ENCODE data around the gene NUTF2.
"Not testable (repeated sequence)": the region's sequence is repeated elsewhere in the genome, so short reads cannot be mapped to it uniquely, and the experiment has no call there.

NUTF2 gene

GRCh38 chr16:67888331-67888730 lies 41.6 kb downstream of the NUTF2 start:
- DNase-seq: no peak

GRCh38 chr16:67892375-67892774 lies 45.6 kb downstream of the NUTF2 start:
- DNase-seq: no peak

- peak; percentile 98 for DNase-seq
These were observed 46.4 kb downstream of the NUTF2 start, which contains the start of gene PSKH1 for GRCh38 chr16:67892899-67893742. PSKH1 (plus strand) TSS chr16:67893254; CDS start chr16:67908750, 15,496 bp downstream.

- DNase-seq: peak; percentile 20
These were observed 47.1 kb downstream of the NUTF2 start for GRCh38 chr16:67893743-67894399.

GRCh38 chr16:67897231-67897630 lies 50.5 kb downstream of the NUTF2 start:
- DNase-seq: no peak

- no peak for DNase-seq
These were observed 55.0 kb downstream of the NUTF2 start for GRCh38 chr16:67901734-67902133.

- no peak for DNase-seq
These were observed 56.1 kb downstream of the NUTF2 start for GRCh38 chr16:67902831-67903230.

GRCh38 chr16:67907397-67908180 lies 60.9 kb downstream of the NUTF2 start:
- no peak for DNase-seq

GRCh38 chr16:67909056-67909742 lies 62.5 kb downstream of the NUTF2 start:
- no peak for DNase-seq

- peak; percentile 59 for DNase-seq
These were observed 63.4 kb downstream of the NUTF2 start for GRCh38 chr16:67910158-67910557.

GRCh38 chr16:67914758-67915495 lies 68.2 kb downstream of the NUTF2 start:
- DNase-seq: no peak

GRCh38 chr16:67915496-67915769 lies 68.7 kb downstream of the NUTF2 start:
- DNase-seq: not testable (repeated sequence)

GRCh38 chr16:67915831-67916723 lies 69.3 kb downstream of the NUTF2 start:
- DNase-seq: no peak

- no peak for DNase-seq
These were observed 70.6 kb downstream of the NUTF2 start for GRCh38 chr16:67917140-67917851.

GRCh38 chr16:67917852-67918236 lies 71.1 kb downstream of the NUTF2 start:
- DNase-seq: peak; percentile 89

- DNase-seq: no peak
These were observed 73.0 kb downstream of the NUTF2 start for GRCh38 chr16:67919622-67920221.

All from activated CD4-positive, alpha-beta T cell treated with anti-CD3 and anti-CD28 coated beads, Interleukin-10, Interleukin-2, amounts not matched to agents 100 ng/mL and 50 ng/mL, durations not matched to agents 16 hours and 8 hours (primary cell).